ENCODE data around the gene PACRG. TPM values are rescaled to one million over a fixed set of nuclear protein-coding genes. Genes with fewer than 3 reads are reported as not detected.

Gene PACRG
- total RNA-seq, 1 experiment from 2014 or later: 0.59 TPM

DNA sequence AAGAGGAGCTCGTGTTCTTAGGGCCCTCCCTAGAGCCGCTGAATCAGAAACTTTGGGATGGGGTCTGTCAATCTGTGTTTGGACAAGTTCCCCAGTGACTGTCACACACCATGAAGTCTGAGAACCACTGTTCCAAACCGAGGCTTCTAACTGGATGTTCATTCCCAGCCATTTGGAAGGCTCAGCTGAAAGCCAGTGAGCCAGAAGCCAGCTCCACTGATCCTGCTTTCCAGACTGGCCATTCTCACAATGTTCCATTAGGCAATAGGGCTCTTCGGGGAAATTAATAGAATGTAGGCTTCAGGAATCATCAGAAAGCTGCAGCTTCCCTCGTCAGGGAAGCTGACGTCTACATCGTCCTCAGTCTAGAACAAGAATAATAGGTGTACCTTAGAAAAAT is 595.9 kb downstream of the PACRG start:
- Histone ChIP-seq H3K27me3 (ENCODE audit: control insufficient read depth, insufficient read depth, low read length) (no peaks in the 10 kb centered on the region), H3K4me1 (ENCODE audit: control insufficient read depth, insufficient read depth, low read length) (peaks cover 39% of the 10 kb centered on the region), H3K4me3 (ENCODE audit: low read depth in 2 of 2, low read length in 2 of 2) (no peak overlapping the region), H3K27ac (ENCODE audit: low read length) (peak overlapping the region; percentile 87), H3K9me3 (ENCODE audit: control insufficient read depth, insufficient read depth, low read depth, low read length) (no peaks in the 10 kb centered on the region), H3K36me3 (ENCODE audit: control insufficient read depth, insufficient read depth, low read length) (no peaks in the 10 kb centered on the region)
- TF ChIP-seq, protein P1, sequence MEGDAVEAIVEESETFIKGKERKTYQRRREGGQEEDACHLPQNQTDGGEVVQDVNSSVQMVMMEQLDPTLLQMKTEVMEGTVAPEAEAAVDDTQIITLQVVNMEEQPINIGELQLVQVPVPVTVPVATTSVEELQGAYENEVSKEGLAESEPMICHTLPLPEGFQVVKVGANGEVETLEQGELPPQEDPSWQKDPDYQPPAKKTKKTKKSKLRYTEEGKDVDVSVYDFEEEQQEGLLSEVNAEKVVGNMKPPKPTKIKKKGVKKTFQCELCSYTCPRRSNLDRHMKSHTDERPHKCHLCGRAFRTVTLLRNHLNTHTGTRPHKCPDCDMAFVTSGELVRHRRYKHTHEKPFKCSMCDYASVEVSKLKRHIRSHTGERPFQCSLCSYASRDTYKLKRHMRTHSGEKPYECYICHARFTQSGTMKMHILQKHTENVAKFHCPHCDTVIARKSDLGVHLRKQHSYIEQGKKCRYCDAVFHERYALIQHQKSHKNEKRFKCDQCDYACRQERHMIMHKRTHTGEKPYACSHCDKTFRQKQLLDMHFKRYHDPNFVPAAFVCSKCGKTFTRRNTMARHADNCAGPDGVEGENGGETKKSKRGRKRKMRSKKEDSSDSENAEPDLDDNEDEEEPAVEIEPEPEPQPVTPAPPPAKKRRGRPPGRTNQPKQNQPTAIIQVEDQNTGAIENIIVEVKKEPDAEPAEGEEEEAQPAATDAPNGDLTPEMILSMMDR (IDR thresholded peaks at IDR 0.05): no peak
- TF ChIP-seq POLR2AphosphoS5 (IDR thresholded peaks at IDR 0.05; ENCODE audit: low read depth, low read length) (no peak), SIN3A (IDR thresholded peaks at IDR 0.05; ENCODE audit: borderline replicate concordance, insufficient read depth, low read depth, low read length) (no peak), TCF7L2 (IDR thresholded peaks at IDR 0.05; ENCODE audit: low read depth, low read length) (no peak)
- TF ChIP-seq, protein P2, sequence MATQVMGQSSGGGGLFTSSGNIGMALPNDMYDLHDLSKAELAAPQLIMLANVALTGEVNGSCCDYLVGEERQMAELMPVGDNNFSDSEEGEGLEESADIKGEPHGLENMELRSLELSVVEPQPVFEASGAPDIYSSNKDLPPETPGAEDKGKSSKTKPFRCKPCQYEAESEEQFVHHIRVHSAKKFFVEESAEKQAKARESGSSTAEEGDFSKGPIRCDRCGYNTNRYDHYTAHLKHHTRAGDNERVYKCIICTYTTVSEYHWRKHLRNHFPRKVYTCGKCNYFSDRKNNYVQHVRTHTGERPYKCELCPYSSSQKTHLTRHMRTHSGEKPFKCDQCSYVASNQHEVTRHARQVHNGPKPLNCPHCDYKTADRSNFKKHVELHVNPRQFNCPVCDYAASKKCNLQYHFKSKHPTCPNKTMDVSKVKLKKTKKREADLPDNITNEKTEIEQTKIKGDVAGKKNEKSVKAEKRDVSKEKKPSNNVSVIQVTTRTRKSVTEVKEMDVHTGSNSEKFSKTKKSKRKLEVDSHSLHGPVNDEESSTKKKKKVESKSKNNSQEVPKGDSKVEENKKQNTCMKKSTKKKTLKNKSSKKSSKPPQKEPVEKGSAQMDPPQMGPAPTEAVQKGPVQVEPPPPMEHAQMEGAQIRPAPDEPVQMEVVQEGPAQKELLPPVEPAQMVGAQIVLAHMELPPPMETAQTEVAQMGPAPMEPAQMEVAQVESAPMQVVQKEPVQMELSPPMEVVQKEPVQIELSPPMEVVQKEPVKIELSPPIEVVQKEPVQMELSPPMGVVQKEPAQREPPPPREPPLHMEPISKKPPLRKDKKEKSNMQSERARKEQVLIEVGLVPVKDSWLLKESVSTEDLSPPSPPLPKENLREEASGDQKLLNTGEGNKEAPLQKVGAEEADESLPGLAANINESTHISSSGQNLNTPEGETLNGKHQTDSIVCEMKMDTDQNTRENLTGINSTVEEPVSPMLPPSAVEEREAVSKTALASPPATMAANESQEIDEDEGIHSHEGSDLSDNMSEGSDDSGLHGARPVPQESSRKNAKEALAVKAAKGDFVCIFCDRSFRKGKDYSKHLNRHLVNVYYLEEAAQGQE (IDR thresholded peaks at IDR 0.05; ENCODE audit: insufficient read depth in 1 of 2, low read depth in 2 of 2, low read length in 1 of 2): no peak
- ChIA-PET CTCF (no interaction called here), POLR2A (no interaction called here)
- DNase-seq (ENCODE audit: low read depth, low spot score) (no peak), ATAC-seq (no peak)
- intact Hi-C loops (cut with micrococcal nuclease; ENCODE audit: unreplicated experiment) (loop anchor here (2.0 to 10.0 kb wide), 2 partner anchors 93 to 139 kb away; no protein-coding TSS in a partner anchor), in situ Hi-C loops (cut with HindIII; ENCODE audit: low pct_unique_long_range_greater_than_20kb, low sequenced_read_pairs) (no loop called here)
- no TSS peak for BruUV-seq (replicated peaks)

DNA sequence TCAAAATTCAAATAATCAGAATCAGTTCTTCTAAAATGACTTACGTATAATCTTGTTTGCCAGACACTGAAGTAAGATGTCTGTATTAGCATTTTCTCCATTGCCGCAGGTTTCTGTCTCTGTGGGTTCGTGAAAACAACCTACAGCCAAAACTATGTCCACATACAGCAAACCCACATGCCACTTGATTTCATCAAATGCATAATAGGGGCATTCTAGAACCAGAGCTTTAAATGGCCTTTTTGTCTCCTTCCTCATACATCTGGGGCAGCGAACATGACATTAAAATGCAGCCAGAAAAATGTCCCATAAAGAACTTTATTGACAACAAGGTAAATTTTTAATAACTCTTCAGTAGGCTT is 596.5 kb downstream of the PACRG start:
- ATAC-seq: peak; percentile 21
- TF ChIP-seq POLR2AphosphoS5 (IDR thresholded peaks at IDR 0.05; ENCODE audit: low read depth, low read length): no peak
- no peak for TF ChIP-seq SIN3A (IDR thresholded peaks at IDR 0.05; ENCODE audit: borderline replicate concordance, insufficient read depth, low read depth, low read length)
- TF ChIP-seq, protein P1 (IDR thresholded peaks at IDR 0.05): no peak
- TF ChIP-seq, protein P2 (IDR thresholded peaks at IDR 0.05; ENCODE audit: insufficient read depth in 1 of 2, low read depth in 2 of 2, low read length in 1 of 2): no peak
- 0 out of 2 replicates have a peak, but pooled peaks have one; percentile 14 for TF ChIP-seq TCF7L2 (IDR thresholded peaks at IDR 0.05; ENCODE audit: low read depth, low read length)
- intact Hi-C loops (cut with micrococcal nuclease; ENCODE audit: unreplicated experiment): loop anchor here (2.0 to 10.0 kb wide), 2 partner anchors 92 to 140 kb away; no protein-coding TSS in a partner anchor
- Histone ChIP-seq H3K27ac (ENCODE audit: low read length) (peak overlapping the region; percentile 87), H3K4me3 (ENCODE audit: low read depth in 2 of 2, low read length in 2 of 2) (no peak overlapping the region), H3K27me3 (ENCODE audit: control insufficient read depth, insufficient read depth, low read length) (no peaks in the 10 kb centered on the region), H3K9me3 (ENCODE audit: control insufficient read depth, insufficient read depth, low read depth, low read length) (no peaks in the 10 kb centered on the region), H3K36me3 (ENCODE audit: control insufficient read depth, insufficient read depth, low read length) (no peaks in the 10 kb centered on the region), H3K4me1 (ENCODE audit: control insufficient read depth, insufficient read depth, low read length) (peaks cover 39% of the 10 kb centered on the region)
- no TSS peak for BruUV-seq (replicated peaks)
- in situ Hi-C loops (cut with HindIII; ENCODE audit: low pct_unique_long_range_greater_than_20kb, low sequenced_read_pairs): no loop called here
- CTCF ChIA-PET: no interaction called here
- no peak for DNase-seq (ENCODE audit: low read depth, low spot score)
- POLR2A ChIA-PET: no interaction called here
